Kidney capillary endothelial cell (primary cell): Measurements from ENCODE around the gene MTRF1L.
"Not testable (repeated sequence)": the region's sequence is repeated elsewhere in the genome, so short reads cannot be mapped to it uniquely, and the experiment has no call there.

Experiments
- DNase-seq: peaks from one replicate; pipeline ENCODE4 v3.0.0-alpha.2; 2018; ENCODE audit warnings: low spot score

Gene MTRF1L

GRCh38 chr6:153001767-153002612 lies 519 bp downstream of the MTRF1L start:
- DNase-seq: no peak

DNA sequence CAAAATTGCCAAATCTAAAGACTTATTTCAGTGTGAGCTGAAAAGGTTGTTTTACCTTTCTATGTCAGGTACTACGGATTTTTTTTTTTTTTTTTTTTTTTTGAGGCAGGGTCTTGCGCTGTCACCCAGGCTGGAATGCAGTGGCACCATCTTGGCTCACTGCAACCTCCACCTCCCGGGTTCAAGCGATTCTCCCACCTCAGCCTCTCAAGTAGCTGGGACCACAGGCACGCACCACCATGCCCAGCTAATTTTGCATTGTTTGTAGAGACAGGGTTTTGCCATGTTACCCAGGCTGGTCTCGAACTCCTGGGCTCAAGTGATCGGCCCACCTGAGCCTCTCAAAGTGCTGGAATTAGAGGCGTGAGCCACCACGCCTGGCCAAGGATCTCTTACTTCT lies 1.7 kb downstream of the MTRF1L start:
- DNase-seq: not testable (repeated sequence)

- no peak for DNase-seq
Measured at GRCh38 chr6:153000243-153000642, 2.3 kb downstream of the MTRF1L start.

- DNase-seq: not testable (repeated sequence)
Measured at GRCh38 chr6:152999538-152999937, 3.0 kb downstream of the MTRF1L start.

DNA sequence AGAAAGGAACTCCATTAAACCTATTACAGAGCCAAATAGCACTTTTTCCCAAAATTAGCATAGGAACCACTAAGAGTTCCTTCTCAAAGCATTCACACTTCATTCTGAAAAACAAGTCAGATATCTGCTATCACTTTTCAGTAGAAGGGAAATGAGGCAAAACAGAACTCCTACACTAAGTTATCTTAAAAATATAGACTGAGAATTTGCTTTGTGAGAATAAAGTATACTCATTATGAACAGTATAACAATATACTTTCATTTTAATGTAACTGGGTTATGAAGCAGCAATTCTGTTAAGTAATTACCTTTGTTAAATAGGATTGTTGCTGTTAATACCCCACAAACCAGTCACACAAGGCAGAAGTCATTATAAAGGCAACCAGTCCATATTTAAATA lies 8.7 kb downstream of the MTRF1L start:
- no peak for DNase-seq

DNA sequence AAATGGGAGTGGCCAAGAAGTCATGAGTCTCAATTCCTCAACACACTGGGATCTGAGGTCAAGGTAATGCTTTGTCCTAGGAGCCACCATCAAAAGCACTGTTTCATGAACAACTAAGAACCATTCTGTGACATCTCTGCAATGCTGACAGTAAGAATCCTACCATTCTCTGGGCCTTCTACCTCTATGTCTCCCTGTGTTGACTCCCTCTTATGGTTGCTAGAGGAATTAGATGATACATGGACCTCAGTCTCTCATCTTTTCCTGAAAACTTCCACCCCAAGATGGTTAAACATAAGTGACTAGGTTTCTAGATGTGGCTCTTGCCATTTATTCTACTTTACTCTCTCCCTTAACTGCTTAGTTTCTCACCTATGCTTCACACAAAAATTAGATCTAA lies 9.1 kb downstream of the MTRF1L start:
- no peak for DNase-seq

DNA sequence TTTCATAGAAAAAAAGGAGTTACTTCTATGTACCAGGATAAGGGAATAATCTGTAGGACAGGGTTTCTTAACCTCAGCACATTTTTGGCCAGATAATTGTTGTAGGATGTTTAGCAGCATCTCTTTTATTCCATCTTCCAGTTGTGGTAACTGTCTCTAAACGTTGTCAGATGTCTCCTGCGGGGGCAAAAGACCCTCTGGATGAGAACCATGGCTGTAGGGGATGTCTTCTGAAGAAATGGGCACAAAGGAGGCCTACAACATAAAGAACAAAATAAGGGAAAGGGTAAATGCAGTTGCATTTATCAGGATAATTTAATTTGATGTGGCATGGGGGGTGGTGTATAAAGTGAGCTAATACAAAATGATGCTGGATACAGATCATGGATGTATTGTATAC lies 15.5 kb downstream of the MTRF1L start:
- no peak for DNase-seq

- DNase-seq: not testable (repeated sequence)
Measured at GRCh38 chr6:152985300-152985699, 17.2 kb downstream of the MTRF1L start.

GRCh38 chr6:152984513-152984872 lies 18.0 kb downstream of the MTRF1L start:
- no peak for DNase-seq

GRCh38 chr6:152983637-152984512 lies 18.6 kb downstream of the MTRF1L start:
- DNase-seq: peak; percentile 58

DNA sequence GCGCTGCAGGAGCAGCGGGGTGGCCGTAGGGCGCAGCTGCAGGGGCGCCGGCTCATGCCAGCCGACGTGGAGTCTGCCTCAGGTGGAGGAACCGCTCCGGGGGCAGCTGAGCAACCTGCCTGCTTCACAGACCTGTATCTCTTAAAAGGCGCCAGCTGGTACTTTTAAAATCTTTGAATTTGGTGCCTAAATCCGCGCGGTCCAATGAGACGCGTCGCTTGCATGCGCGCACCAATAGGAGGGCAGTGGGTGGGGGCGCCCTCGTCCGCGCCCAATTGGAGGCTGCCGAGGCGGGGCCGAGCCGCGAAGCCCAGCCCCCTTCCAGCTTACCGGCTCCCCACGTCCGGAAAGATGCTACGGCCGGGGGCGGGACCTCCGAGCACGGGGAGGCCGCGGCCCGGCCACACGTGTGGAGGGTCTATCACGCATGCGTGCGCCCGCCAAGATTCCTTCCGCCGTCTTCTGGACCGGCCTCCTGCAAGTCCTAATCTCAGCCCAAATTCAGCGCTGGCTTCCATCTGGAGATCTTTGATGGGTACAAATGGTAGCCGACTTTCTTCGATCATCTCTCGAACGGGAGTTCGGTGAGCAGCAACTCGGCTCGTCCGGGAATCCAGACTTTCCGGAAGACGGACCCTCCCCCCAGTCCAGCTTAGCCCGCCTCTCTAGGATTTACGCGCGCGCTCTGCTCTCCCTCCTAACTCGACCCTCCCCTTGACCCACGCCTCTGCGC lies 19.4 kb downstream of the MTRF1L start, which contains the start of gene FBXO5:
Gene FBXO5, minus strand, starts transcription at position 138 of the 733 bp plus-strand sequence. Its CDS starts 82 bp downstream, at position 56.
- peak; percentile 96 for DNase-seq

- no peak for DNase-seq
Measured at GRCh38 chr6:152981989-152982903, 20.3 kb downstream of the MTRF1L start.

DNA sequence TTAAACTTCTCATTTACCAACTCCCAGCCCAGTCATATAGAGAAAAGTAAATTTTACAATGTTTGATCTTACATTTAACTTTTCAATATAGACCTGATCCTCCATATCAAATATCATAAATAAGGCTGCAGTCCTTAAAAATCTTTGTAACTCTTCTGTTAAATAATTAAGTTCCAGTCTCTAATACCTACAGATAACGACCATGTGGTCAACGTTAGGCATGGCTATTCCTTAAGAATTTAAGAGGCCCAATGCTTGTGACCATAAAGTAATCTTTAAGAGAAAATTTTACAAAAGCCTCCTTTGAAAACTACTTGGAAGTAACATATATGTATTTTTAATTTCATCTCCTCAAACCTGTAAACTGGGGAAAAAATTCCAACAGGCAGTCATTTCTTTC lies 21.3 kb downstream of the MTRF1L start:
- DNase-seq: no peak

DNA sequence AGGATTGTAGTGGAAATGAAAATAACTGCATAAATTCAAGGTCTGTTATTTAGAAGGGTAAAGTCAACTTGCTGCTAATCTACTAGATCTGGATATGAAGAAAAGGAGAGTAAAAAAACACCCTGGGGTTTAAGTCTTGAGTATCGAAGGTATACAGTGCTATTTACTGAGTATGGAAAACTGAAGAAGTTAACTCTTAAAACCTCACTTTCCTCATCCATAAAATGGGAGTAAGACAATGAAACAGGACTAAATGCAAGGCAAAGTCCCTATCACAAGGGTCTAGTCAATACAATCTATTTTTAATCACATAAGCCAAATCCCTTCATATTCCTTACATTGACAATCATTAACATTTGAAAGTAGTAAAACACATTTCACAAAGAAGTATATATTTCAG lies 21.9 kb downstream of the MTRF1L start:
- no peak for DNase-seq

DNA sequence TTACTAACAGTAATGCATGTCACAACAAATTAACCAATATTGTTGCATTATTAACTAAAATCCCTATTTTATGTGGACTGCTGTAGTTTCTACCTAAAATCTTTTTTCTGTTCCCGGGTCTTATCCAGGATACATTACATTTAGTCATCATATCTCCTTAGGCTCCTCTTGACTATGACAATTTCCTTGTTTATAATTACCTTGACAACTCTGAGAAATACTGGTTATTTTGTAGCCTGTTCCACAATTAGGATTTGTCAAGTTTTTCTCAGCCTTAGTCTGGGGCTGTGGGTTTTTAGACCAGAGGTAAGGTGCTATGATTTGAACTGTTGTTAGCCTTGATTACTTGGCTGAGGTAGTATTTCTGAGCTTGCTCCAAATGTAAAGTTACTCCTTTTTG lies 23.4 kb downstream of the MTRF1L start:
- DNase-seq: no peak

DNA sequence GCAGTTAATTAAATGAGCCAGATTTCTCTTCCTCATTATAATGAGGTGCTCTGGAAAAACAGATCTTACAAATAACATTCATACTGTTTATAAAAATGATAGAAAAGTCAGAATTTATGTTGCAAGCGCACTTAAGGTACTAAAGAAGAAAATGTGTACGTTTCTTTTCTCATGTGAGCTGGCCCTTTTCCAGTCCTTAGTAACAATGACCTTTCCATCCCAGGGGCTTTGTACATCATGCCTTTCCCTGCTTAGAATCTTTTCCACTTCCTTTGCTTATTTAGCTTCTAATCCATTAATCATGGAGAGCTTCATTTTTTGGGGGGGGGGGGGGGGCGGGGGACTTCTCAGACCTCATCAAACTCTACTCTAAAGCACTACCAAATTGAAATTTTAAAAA lies 24.5 kb downstream of the MTRF1L start:
- DNase-seq: no peak

GRCh38 chr6:152977556-152977955 lies 25.0 kb downstream of the MTRF1L start:
- DNase-seq: no peak

GRCh38 chr6:152976749-152977148 lies 25.8 kb downstream of the MTRF1L start:
- DNase-seq: no peak

DNA sequence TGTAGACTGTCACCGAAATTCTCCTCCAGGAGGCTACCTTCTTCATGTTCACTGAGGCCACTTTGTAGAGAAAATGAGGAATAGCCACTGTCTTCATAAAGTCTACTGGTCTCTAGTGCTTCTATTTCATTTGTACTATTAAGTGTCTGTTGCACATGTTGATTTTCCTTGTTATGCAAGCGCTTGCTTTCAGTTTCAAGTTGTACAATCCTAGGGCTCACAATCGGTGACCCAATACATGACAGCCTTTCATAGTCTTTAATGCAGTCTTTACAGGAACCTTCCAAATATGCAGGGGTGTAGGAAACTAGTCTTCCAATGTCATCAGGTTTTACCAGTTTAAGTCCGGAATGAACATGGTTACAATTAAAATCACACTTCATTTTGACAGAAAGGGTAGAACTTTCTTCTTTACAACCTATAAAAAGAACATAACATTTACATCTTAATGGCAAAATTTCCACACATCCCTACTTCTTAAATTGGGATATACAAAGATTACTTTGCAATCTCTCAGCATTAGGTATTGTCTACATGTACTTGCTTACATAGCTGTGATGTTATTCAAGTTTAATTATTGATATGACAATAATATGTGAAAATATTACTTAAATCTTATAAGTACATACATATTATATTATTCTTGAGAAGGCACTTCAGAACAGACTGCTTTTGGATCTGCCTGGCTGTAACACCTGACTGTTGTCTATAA lies 27.1 kb downstream of the MTRF1L start:
- no peak for DNase-seq

- no peak for DNase-seq
Measured at GRCh38 chr6:152973916-152974315, 28.6 kb downstream of the MTRF1L start.
